Activated T-cell treated with anti-CD3 and anti-CD28 coated beads, Interleukin-2, amount 50 U/mL, for 1 hour (primary cell): ENCODE data around the gene BRD3OS.
"Not testable (repeated sequence)": the region's sequence is repeated elsewhere in the genome, so short reads cannot be mapped to it uniquely, and the experiment has no call there.

Source experiments
- DNase-seq: peaks from one replicate; pipeline ENCODE4 v3.0.0-alpha.2; 2020

BRD3OS gene

DNA sequence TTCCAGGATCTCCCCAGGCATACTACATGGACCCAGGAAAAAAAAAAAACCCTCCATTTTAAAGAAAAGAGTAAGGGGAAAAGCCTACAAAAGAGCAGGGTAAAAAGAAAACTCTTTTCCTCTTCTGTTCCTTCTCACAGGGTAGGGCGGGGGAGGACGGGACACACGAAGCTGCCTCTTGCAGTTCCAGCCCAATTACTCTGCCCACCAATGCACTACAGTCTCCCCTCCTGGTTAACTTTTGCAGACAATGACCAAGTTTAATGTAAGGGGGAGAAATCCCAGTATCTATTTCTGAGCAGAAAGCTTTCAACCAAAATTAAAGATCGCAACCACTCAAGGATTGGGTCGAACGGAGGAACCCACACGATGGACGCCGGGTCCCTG is 41.2 kb downstream of the BRD3OS start:
- DNase-seq: no peak

DNA sequence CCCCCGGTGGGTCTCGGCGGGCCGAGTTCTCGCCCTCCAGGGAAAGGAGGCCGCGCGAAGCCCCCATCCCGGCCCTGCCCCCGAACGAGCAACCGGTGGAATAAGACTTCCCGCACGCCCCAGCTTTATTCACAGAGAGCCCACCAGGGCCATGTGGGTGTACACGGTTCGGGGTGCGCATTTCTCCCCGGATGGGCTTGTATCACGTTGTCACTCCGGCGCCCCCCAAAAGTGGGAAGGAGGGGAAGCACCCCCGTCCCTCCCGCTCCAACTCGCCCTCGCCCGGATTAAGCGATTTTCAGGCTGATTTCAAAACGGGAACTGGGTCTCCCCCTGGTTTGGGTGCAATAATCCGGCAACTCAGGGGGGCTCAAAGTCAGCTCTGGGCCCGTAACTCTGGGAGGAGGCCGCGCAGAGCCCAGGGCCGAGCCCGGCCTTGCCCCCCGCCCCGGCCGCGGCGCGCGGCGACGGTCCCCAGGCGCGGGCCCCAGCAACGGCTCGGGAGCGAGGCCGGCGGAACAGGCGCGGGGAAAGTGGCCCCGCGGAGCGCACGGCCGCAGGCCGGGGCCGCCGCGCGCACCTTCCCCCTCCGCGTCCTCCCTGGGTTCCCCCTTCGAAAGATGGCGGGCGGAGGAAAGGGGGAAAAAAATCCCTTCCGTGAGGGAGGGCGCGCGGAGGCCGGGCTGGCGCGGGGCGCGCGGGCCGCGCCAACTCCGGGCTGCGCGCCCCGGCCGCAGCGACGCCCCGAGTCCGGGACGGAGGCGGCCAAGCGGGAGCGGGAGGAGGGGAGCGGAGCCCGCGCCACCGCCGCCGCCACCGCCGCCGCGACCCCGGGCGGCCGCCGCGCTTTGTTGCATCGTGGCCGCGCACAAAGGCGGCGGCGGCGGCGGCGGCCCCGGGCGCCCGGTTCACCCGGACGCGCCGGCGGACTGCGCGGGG is 41.9 kb downstream of the BRD3OS start:
- peak; percentile 61 for DNase-seq

DNA sequence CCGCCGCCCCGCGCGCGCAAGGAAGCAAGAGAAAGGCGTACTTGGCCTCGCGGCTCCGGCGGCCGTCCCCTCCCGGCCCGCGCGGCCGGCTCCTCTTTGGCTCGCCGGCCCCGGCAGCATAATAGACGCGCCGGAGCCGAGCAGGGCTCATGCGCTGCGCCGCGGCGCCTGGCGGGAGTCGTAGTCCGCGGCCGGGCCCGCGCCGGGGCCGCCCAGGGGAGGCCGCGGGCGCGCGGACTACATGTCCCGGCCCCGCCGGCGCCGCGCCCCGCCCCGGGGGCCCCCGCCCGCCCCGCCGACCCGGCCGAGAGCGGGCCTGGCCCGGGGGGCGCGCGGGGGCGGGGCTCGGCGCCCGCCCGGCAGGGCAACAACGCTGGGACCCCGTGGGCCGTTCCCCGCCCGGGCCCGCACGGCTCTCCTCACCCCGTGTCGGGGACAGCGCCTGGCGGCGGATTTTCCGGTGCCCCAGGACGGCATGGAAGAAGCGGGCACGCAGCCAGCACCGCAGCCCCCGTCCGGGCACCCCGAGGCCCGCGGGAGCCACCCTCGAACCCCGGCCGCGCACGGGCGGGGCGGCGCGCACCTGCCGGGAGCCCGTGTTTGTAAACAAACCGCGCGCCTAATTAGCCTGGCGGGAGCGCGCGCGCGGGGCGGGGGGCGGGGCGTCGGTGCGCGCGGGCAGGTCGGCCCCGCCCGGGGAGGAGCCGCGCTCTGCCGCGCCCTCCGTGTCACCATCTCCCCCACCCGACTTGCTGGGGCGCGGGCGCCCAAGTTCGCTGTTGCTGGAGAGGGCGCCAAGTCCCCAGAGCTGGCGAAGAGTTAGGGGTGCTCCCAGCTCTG is 42.8 kb downstream of the BRD3OS start, which contains the start of gene BRD3:
Gene BRD3 (minus strand): TSS at position 123 of the 840 bp plus-strand sequence. CDS start 14,549 bp downstream, outside the sequence.
- peak; percentile 85 for DNase-seq

DNA sequence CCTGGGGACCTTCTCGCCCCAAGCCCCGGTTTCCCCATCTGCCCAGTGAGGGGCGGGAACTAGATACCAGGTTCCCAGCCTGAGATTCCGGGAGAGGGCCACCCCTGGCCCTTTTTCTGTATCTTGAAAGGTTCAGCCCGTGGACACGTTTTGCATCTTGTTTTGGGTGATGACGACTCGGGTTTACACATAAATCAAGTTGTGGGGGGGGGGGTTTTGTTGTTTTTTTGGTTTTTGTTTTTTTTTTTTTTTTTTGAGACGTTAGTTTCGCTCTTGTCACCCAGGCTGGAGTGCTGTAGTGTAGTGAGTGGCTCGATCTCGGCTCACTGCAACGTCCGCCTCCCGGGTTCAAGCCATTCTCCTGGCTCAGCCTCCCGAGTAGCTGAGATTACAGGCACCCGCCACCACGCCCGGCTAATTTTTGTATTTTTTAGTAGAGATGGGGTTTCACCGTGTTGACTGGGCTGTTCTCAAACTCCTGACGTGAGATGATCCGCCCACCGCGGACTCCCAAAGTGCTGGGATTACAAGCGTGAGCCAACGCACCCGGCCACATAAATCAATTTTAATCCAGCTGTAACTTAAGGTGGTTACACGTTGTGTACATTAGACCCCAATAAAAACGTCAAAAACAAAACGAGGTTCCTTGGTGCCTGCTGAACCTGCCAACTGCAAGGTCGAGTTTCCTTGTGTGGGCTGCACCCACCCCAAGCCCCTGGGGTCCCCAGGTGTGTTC is 43.6 kb downstream of the BRD3OS start:
- no peak for DNase-seq

DNA sequence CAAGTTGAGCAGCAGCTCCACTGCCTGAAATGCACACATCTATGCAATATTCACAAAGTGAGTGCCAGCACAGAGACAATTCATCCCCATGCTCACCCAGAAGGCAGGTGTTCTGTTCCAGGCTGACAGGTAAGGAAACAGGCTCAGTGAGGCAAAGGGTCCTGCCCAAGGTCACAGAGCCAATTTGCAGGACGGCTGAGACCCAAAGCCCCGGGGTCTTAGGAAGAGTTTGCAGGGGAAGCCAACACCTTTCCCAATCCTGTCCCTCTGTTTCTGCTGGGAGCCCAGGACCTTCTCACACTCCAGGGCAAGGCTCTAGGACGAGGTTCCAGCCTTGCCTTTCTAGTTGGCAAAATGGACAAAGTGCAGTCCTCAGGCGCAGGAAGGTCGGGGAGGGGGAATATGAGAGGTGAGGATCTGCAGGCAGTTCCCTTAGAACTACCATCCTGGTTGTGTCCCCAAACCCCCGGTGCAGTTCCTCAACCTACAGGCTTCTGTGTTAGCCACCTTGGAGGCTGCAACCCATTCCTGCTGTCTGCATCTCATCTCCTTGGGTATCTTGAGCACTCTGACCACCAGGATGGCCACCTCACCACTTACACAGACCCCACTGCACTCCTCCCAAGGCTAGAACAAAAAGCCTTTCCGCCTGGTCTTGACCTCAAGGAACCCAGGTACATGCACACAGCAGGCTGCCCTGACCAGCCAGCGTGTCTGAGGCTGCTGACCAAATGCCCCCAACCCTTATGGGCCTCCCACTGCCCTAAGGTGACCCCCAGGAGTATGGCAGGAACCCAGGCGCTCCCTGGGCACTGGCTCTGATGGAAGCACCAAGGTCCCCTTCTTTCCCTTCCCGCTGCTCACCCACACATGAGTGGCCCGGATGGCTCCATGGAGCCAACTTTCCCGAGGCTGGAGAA is 44.5 kb downstream of the BRD3OS start:
- no peak for DNase-seq

DNA sequence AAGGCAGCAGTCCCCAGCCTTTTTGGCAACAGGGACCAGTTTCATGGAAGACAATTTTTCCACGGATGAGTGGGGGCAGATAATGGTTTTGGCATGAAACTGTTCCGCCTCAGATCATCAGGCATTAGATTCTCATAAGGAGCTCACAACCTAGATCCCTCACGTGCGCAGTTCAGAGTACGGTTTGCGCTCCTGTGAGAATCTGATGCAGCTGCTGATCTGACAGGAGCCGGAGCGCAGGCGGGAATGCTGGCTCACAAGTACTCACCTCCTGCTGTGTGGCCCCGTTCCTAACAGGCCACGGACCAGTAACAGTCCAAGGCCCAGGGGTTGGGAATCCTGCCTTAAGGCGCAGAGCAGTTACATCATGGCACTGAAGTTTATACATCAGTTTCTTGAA is 45.9 kb downstream of the BRD3OS start:
- no peak for DNase-seq

DNA sequence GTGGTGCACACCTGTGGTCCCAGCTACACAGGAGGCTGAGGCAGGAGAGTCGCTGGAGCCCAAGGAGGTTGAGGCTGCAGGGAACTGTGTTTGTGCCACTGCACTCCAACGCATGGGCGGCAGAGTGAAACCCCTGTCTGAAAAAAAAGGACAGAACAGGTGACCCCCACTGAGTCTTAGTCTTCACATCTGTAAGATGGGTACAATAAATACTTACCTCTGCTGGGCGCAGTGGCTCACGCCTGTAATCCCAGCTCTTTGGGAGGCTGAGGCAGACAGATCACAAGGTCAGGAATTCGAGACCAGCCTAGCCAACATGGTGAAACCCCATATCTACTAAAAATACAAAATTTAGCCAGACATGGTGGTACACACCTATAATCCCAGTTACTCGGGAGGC is 47.4 kb downstream of the BRD3OS start:
- DNase-seq: not testable (repeated sequence)

- no peak for DNase-seq
Observed at GRCh38 chr9:134073500-134073899, 48.2 kb downstream of the BRD3OS start.

- not testable (repeated sequence) for DNase-seq
Observed at GRCh38 chr9:134075689-134076088, 50.4 kb downstream of the BRD3OS start.

- no peak for DNase-seq
Observed at GRCh38 chr9:134076644-134077043, 51.4 kb downstream of the BRD3OS start.
